ENCODE measurements around the gene RGS7.

Gene RGS7

GRCh38 chr1:240866724-240867123, 490.3 kb downstream of the RGS7 start:
- TF ChIP-seq CTCF (IDR thresholded peaks at IDR 0.05; ENCODE audit: low read depth, low read length, missing control alignments): no peak
- no peak for DNase-seq (ENCODE audit: low read depth)
- no peak overlapping the region for H3K4me3 ChIP-seq (ENCODE audit: low read depth, low read length)
- in situ Hi-C loops (cut with HindIII; ENCODE audit: low sequenced_read_pairs): no loop called here

- in situ Hi-C loops (cut with HindIII; ENCODE audit: low sequenced_read_pairs): no loop called here
- H3K4me3 ChIP-seq (ENCODE audit: low read depth, low read length): no peak overlapping the region
- DNase-seq (ENCODE audit: low read depth): no peak
- no peak for TF ChIP-seq CTCF (IDR thresholded peaks at IDR 0.05; ENCODE audit: low read depth, low read length, missing control alignments)
These were observed 497.0 kb downstream of the RGS7 start for GRCh38 chr1:240860023-240860422.

- in situ Hi-C loops (cut with HindIII; ENCODE audit: low sequenced_read_pairs): loop anchor here (5.0 kb wide), 1 partner anchor 67 kb away; no protein-coding TSS in a partner anchor
- no peak overlapping the region for H3K4me3 ChIP-seq (ENCODE audit: low read depth, low read length)
- DNase-seq (ENCODE audit: low read depth): no peak
- TF ChIP-seq CTCF (IDR thresholded peaks at IDR 0.05; ENCODE audit: low read depth, low read length, missing control alignments): no peak
These were observed 502.6 kb downstream of the RGS7 start for GRCh38 chr1:240854367-240854766.

- no peak overlapping the region for H3K4me3 ChIP-seq (ENCODE audit: low read depth, low read length)
- DNase-seq (ENCODE audit: low read depth): no peak
- in situ Hi-C loops (cut with HindIII; ENCODE audit: low sequenced_read_pairs): no loop called here
- TF ChIP-seq CTCF (IDR thresholded peaks at IDR 0.05; ENCODE audit: low read depth, low read length, missing control alignments): no peak
These were observed 509.7 kb downstream of the RGS7 start for GRCh38 chr1:240847325-240847724.

- in situ Hi-C loops (cut with HindIII; ENCODE audit: low sequenced_read_pairs): no loop called here
- no peak for DNase-seq (ENCODE audit: low read depth)
- TF ChIP-seq CTCF (IDR thresholded peaks at IDR 0.05; ENCODE audit: low read depth, low read length, missing control alignments): no peak
- no peak overlapping the region for H3K4me3 ChIP-seq (ENCODE audit: low read depth, low read length)
These were observed 512.5 kb downstream of the RGS7 start for GRCh38 chr1:240844486-240844885.

- no peak for DNase-seq (ENCODE audit: low read depth)
- no peak for TF ChIP-seq CTCF (IDR thresholded peaks at IDR 0.05; ENCODE audit: low read depth, low read length, missing control alignments)
- no peak overlapping the region for H3K4me3 ChIP-seq (ENCODE audit: low read depth, low read length)
- in situ Hi-C loops (cut with HindIII; ENCODE audit: low sequenced_read_pairs): no loop called here
These were observed 513.2 kb downstream of the RGS7 start for GRCh38 chr1:240843798-240844197.

- no peak for TF ChIP-seq CTCF (IDR thresholded peaks at IDR 0.05; ENCODE audit: low read depth, low read length, missing control alignments)
- H3K4me3 ChIP-seq (ENCODE audit: low read depth, low read length): no peak overlapping the region
- in situ Hi-C loops (cut with HindIII; ENCODE audit: low sequenced_read_pairs): no loop called here
- DNase-seq (ENCODE audit: low read depth): no peak
These were observed 520.7 kb downstream of the RGS7 start for GRCh38 chr1:240836271-240836670.

Measured in astrocyte of the cerebellum (primary cell).